Naive thymus-derived CD8-positive, alpha-beta T cell (primary cell): ENCODE measurements around the gene FRMPD1. TPM values are rescaled to one million over a fixed set of nuclear protein-coding genes. Genes with fewer than 3 reads are reported as not detected.

Experiments used
- ATAC-seq, 2 donors: fragments of 150-1000 bp; cut with Tn5 transposase in 1 of 2; sonication (Bioruptor Pico), chemical (Tn5 transposase) in 1 of 2; 1 replicate in 1 of 2; 2 replicates in 1 of 2; pipeline ENCODE4 v1.10.0; 2021; ENCODE audit warnings: mild to moderate bottlenecking in 2 of 2, moderate library complexity in 2 of 2
- POLR2A ChIA-PET: fragments of 350-600 bp; sonication (Branson Sonifier 250); formaldehyde crosslinking; loops from one replicate; lab custom pipeline; 2021; ENCODE audit warnings: antibody characterized with exemption; lab: Charles Lee
- DNase-seq, 10 donors: peaks; one replicate each; pipeline versions ENCODE4 v3.0.0 to v3.0.0-alpha.2; 2020 to 2022
- H3K27ac Mint-ChIP-seq, 10 donors: one replicate each; pipeline ENCODE4 v1.8.0; 2020 to 2022; ENCODE audit warnings: mild to moderate bottlenecking in 10 of 10, mixed read lengths in 10 of 10, moderate library complexity in 4 of 10, inconsistent platforms in 1 of 10
- H3K27me3 Mint-ChIP-seq, 5 donors: one replicate each; pipeline ENCODE4 v1.8.0; 2021 to 2022; ENCODE audit warnings: mixed read lengths in 5 of 5
- H3K36me3 Mint-ChIP-seq, 3 donors: one replicate each; pipeline ENCODE4 v1.8.0; 2020 to 2022; ENCODE audit warnings: mixed read lengths in 3 of 3, mild to moderate bottlenecking in 2 of 3, inconsistent platforms in 1 of 3
- H3K4me1 Mint-ChIP-seq, 4 donors: one replicate each; pipeline ENCODE4 v1.8.0; 2021 to 2022; ENCODE audit warnings: mixed read lengths in 4 of 4
- H3K4me3 Mint-ChIP-seq, 10 donors: one replicate each; pipeline ENCODE4 v1.8.0; 2020 to 2022; ENCODE audit warnings: mild to moderate bottlenecking in 10 of 10, mixed read lengths in 10 of 10, moderate library complexity in 6 of 10, inconsistent platforms in 1 of 10
- H3K9me3 Mint-ChIP-seq, 9 donors: one replicate each; pipeline ENCODE4 v1.8.0; 2020 to 2022; ENCODE audit warnings: mixed read lengths in 9 of 9, mild to moderate bottlenecking in 3 of 9, inconsistent platforms in 1 of 9, moderate library complexity in 1 of 9
- polyA plus RNA-seq, 3 donors: library from polyadenylated mRNA; unstranded; fragments of 300-500 nt; fragmentation: Illumina TruSeq; gene quantifications; one replicate each; pipeline ENCODE4 v1.2.3, GENCODE V29; 2021
- total RNA-seq, 8 experiments: library from RNA in 2 of 8; stranded (reverse) in 2 of 8; gene quantifications; one replicate each; pipeline ENCODE4 v1.2.3 and lab custom pipeline; 2021 to 2026

The FRMPD1 gene
- total and polyA plus RNA-seq, 5 experiments from 2014 or later, result not detected

GRCh38 chr9:37784291-37784615 is 133.5 kb downstream of the FRMPD1 start:
- peaks cover 18 to 46% (median 39%) of the 10 kb centered on the region in 4 donors for H3K4me1 Mint-ChIP-seq
- H3K27me3 Mint-ChIP-seq, result peaks cover 0 to 3% (median 0%) of the 10 kb centered on the region in 5 donors
- peaks cover 0 to 41% (median 8%) of the 10 kb centered on the region in 3 donors for H3K36me3 Mint-ChIP-seq
- POLR2A ChIA-PET, result interaction anchor here (1.2 to 3.7 kb wide), 8 partner anchors 10 to 319 kb away, joined by 3 to 58 read pairs (median 7); partner anchors contain the start of genes DCAF10 and ZBTB5
- no peaks in the 10 kb centered on the region for H3K9me3 Mint-ChIP-seq
- peak overlapping the region; percentile 92 to 99 (median 96) for H3K27ac Mint-ChIP-seq
- ATAC-seq (peak in 1 of 2 donors; percentile 3), DNase-seq (no peak)
- peak overlapping the region; percentile 95 to 99 (median 97) for H3K4me3 Mint-ChIP-seq

DNA sequence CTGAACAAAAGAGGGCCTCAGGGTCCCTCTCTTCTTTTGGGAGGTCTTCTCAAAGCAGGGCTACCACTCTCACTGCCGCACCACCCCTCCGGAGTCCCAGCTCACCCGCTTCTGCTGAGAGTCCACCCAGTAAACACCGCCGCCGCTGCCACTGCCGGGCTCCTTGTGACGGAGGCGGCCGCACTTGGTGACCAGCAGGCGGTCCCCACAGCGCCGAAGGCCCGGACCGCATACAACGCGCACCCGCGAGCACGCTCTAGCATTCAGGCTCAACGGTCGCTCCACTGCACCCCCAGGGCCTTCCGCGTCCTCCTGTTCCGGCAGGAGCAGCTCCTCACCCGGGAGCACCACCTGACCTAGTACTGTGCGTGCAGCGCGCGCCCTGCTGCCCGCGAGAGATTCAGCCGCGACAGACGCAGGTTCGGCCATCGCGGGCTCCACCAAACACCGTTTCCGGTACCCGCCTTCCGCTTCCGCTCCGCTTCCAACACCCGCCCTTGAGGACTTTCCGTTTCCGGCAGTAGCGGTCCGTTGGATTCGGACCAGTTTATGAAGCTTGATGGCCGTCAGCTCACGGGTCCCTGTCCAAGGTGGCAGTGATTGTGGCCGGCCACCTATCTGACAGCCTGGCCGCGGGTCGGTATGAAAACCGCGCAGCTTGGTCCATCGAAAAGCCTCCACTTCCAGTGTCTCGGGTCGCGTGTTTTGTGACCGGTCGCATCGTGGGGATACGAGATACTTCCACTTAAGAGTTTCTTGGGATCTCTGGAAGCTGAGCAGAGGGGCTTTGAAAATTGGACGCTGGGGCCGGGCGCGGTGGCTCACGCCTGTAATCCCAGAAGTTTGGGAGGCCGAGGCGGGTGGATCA is 134.1 kb downstream of the FRMPD1 start, which contains the start of gene EXOSC3:
Gene EXOSC3, minus strand, starts transcription at position 449 of the 868 bp plus-strand sequence. Its CDS starts 20 bp downstream, at position 429.
- Mint-ChIP-seq H3K9me3 (no peaks in the 10 kb centered on the region), H3K4me3 (peak within 1 kb of the TSS; percentile 95 to 99 (median 97)), H3K27ac (peak within 1 kb of the TSS; percentile 92 to 99 (median 96)), H3K36me3 (peaks cover 0 to 36% (median 8%) of the 10 kb centered on the region in 3 donors), H3K4me1 (peaks cover 18 to 46% (median 39%) of the 10 kb centered on the region in 4 donors), H3K27me3 (peaks cover 0 to 3% (median 0%) of the 10 kb centered on the region in 5 donors)
- peak; percentile 71 to 90 (median 82) for DNase-seq
- peak; percentile 94 to 95 for ATAC-seq
- POLR2A ChIA-PET, result interaction anchor here (0.7 to 3.7 kb wide), 10 partner anchors 11 to 320 kb away, joined by 3 to 58 read pairs (median 6); partner anchors contain the start of genes DCAF10 and ZBTB5

GRCh38 chr9:37787059-37787458 is 136.3 kb downstream of the FRMPD1 start:
- Mint-ChIP-seq H3K27me3 (peaks cover 0 to 3% (median 0%) of the 10 kb centered on the region in 5 donors), H3K4me3 (no peak overlapping the region), H3K27ac (no peak overlapping the region), H3K9me3 (peaks cover 0 to 4% (median 0%) of the 10 kb centered on the region in 9 donors), H3K36me3 (peaks cover 7 to 18% (median 13%) of the 10 kb centered on the region in 3 donors), H3K4me1 (peaks cover 17 to 40% (median 33%) of the 10 kb centered on the region in 4 donors)
- DNase-seq (no peak), ATAC-seq (no peak)
- POLR2A ChIA-PET, result no interaction called here

GRCh38 chr9:37788332-37788731 is 137.6 kb downstream of the FRMPD1 start:
- no peak for ATAC-seq
- H3K4me1 Mint-ChIP-seq, result peaks cover 7 to 29% (median 22%) of the 10 kb centered on the region in 4 donors
- DNase-seq, result no peak
- H3K27ac Mint-ChIP-seq, result peak overlapping the region in 3 of 10 donors; percentile 12 to 46 (median 44)
- H3K36me3 Mint-ChIP-seq, result peaks cover 6 to 7% (median 7%) of the 10 kb centered on the region in 3 donors
- POLR2A ChIA-PET, result no interaction called here
- peaks cover 0 to 3% (median 0%) of the 10 kb centered on the region in 5 donors for H3K27me3 Mint-ChIP-seq
- peak overlapping the region in 5 of 10 donors; percentile 10 to 61 (median 30) for H3K4me3 Mint-ChIP-seq
- H3K9me3 Mint-ChIP-seq, result peaks cover 0 to 4% (median 0%) of the 10 kb centered on the region in 9 donors

DNA sequence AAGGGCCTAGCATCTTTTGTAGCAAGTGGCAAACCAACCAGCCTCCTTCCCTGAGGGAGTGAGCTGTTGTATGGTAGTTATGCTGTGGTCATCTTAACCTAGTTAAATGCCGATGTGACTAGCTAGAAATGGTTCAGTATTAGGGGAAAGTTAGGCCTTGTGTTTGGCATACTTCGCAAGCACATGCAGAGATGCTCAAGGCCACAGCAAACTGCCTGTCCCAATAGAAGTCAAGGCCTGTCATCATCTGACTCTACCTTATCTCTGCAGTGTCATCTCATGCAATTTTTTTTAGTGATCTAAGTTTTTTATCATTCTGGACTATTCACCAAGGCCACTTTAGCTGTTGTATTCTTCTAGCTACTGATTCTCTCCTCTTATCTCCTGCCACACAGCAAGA is 139.3 kb downstream of the FRMPD1 start:
- no peak overlapping the region for H3K4me3 Mint-ChIP-seq
- POLR2A ChIA-PET, result no interaction called here
- peaks cover 3 to 12% (median 6%) of the 10 kb centered on the region in 4 donors for H3K4me1 Mint-ChIP-seq

GRCh38 chr9:37792122-37792521 is 141.4 kb downstream of the FRMPD1 start:
- Mint-ChIP-seq H3K36me3 (peaks cover 4 to 7% (median 6%) of the 10 kb centered on the region in 3 donors), H3K9me3 (peaks cover 0 to 4% (median 0%) of the 10 kb centered on the region in 9 donors), H3K27me3 (peaks cover 0 to 5% (median 0%) of the 10 kb centered on the region in 5 donors), H3K4me3 (no peak overlapping the region), H3K27ac (no peak overlapping the region), H3K4me1 (peaks cover 0 to 4% (median 0%) of the 10 kb centered on the region in 4 donors)
- ATAC-seq, result no peak
- POLR2A ChIA-PET, result no interaction called here
- no peak for DNase-seq

More for the DNA sequence above, 139.3 kb downstream of the FRMPD1 start:
- ATAC-seq (no peak), DNase-seq (no peak)
- peaks cover 4 to 7% (median 6%) of the 10 kb centered on the region in 3 donors for H3K36me3 Mint-ChIP-seq
- H3K27me3 Mint-ChIP-seq, result peaks cover 0 to 4% (median 0%) of the 10 kb centered on the region in 5 donors
- H3K9me3 Mint-ChIP-seq, result peaks cover 0 to 4% (median 0%) of the 10 kb centered on the region in 9 donors
- H3K27ac Mint-ChIP-seq, result no peak overlapping the region

DNA sequence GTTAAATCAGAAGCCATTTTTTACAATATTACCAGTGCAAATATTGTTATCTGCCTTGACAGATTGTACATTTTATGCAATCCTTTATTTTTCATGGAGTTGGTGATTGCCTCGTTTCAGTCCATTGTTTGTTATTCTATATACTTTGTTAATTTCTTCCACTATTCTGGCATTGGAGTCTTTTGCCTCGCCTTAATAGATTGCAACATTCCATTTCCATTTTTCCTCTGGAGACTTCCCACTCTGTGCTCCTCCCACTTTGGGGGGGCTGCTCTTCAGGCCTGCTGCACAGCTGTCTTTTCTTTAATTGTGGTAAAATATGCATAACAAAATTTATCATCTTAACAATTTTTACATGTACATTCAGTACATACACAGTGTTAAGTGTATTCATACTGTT is 145.5 kb downstream of the FRMPD1 start:
- Mint-ChIP-seq H3K4me1 (peaks cover 0 to 16% (median 9%) of the 10 kb centered on the region in 4 donors), H3K27me3 (peaks cover 0 to 1% (median 0%) of the 10 kb centered on the region in 5 donors), H3K4me3 (no peak overlapping the region), H3K9me3 (peaks cover 0 to under 1% (median 0%) of the 10 kb centered on the region in 9 donors), H3K27ac (no peak overlapping the region), H3K36me3 (peaks cover under 1 to 3% (median 2%) of the 10 kb centered on the region in 3 donors)
- POLR2A ChIA-PET, result no interaction called here
- DNase-seq, result no peak
- ATAC-seq, result no peak

Other genes starting within 250 kb of the FRMPD1 start
- 10 to 100 TPM; 55.0 to 58.7 TPM for gene GRHPR, start 228.3 kb upstream of the FRMPD1 start, total RNA-seq
- 10 to 100 TPM; 71.5 to 89.3 (median 74.4) TPM for gene GRHPR, start 228.3 kb upstream of the FRMPD1 start, polyA plus RNA-seq
- 10 to 100 TPM; 12.9 to 13.2 TPM for gene ZBTB5, start 185.5 kb upstream of the FRMPD1 start, total RNA-seq
- under 1 TPM; 0.50 to 0.83 (median 0.64) TPM for gene ZBTB5, start 185.5 kb upstream of the FRMPD1 start, polyA plus RNA-seq
- gene POLR1E, start 165.0 kb upstream of the FRMPD1 start, total RNA-seq, result 10 to 100 TPM; 34.5 to 38.2 TPM
- 10 to 100 TPM; 13.3 to 21.2 (median 17.4) TPM for gene POLR1E, start 165.0 kb upstream of the FRMPD1 start, polyA plus RNA-seq
- gene FBXO10, start 74.6 kb upstream of the FRMPD1 start, total RNA-seq, result 1 to 10 TPM; 1.7 to 2.4 TPM
- under 1 TPM; 0.20 to 0.77 (median 0.40) TPM for gene FBXO10, start 74.6 kb upstream of the FRMPD1 start, polyA plus RNA-seq
- gene TOMM5, start 58.4 kb upstream of the FRMPD1 start, total RNA-seq, result 10 to 100 TPM; 46.4 to 48.6 TPM
- 100 to 1,000 TPM; 145 to 176 (median 169) TPM for gene TOMM5, start 58.4 kb upstream of the FRMPD1 start, polyA plus RNA-seq
- gene TRMT10B, start 102.9 kb downstream of the FRMPD1 start, total RNA-seq, result 10 to 100 TPM; 29.9 to 30.2 TPM
- gene TRMT10B, start 102.9 kb downstream of the FRMPD1 start, polyA plus RNA-seq, result 10 to 100 TPM; 14.7 to 20.8 (median 16.2) TPM
- 10 to 100 TPM; 68.9 to 79.0 TPM for gene EXOSC3, start 134.1 kb downstream of the FRMPD1 start, total RNA-seq
- gene EXOSC3, start 134.1 kb downstream of the FRMPD1 start, polyA plus RNA-seq, result 10 to 100 TPM; 16.4 to 36.0 (median 24.9) TPM
- 10 to 100 TPM; 23.6 to 25.2 TPM for gene DCAF10, start 149.8 kb downstream of the FRMPD1 start, total RNA-seq
- gene DCAF10, start 149.8 kb downstream of the FRMPD1 start, polyA plus RNA-seq, result 10 to 100 TPM; 27.3 to 35.0 (median 28.5) TPM